GM19328 (cell line): ENCODE results near the gene KRTDAP.
"Not testable (repeated sequence)": the region's sequence is repeated elsewhere in the genome, so short reads cannot be mapped to it uniquely, and the experiment has no call there.

Experiments
- ATAC-seq: cut with Tn5 transposase; IDR thresholded peaks from one replicate; pipeline ENCODE4 v1.9.1; 2021; ENCODE audit warnings: mild to moderate bottlenecking, moderate library complexity; ENCODE audit not compliant: unreplicated experiment

The KRTDAP gene

GRCh38 chr19:35487656-35488182 is 2.5 kb downstream of the KRTDAP start:
- no peak for ATAC-seq

DNA sequence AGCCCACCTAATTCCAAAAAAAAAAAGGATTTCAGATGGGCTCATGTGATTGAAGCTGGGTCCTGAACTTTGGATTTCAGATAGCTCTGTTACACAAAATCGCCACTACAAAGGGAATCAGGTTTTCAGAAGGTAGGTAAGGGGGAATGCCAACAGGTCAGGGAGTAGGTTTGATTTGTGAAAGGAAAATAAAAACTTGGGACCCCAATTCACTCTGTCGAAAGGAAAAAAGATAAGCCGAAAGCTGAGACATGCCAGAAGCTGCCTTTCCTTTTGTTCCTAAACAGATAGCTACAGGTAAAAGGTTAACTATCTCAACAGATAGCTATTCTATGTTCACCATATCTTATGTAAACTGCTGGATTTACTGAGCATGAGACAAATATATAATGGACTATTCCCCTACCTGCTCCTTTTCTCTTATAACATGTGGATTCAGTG is 4.0 kb downstream of the KRTDAP start:
- no peak for ATAC-seq

DNA sequence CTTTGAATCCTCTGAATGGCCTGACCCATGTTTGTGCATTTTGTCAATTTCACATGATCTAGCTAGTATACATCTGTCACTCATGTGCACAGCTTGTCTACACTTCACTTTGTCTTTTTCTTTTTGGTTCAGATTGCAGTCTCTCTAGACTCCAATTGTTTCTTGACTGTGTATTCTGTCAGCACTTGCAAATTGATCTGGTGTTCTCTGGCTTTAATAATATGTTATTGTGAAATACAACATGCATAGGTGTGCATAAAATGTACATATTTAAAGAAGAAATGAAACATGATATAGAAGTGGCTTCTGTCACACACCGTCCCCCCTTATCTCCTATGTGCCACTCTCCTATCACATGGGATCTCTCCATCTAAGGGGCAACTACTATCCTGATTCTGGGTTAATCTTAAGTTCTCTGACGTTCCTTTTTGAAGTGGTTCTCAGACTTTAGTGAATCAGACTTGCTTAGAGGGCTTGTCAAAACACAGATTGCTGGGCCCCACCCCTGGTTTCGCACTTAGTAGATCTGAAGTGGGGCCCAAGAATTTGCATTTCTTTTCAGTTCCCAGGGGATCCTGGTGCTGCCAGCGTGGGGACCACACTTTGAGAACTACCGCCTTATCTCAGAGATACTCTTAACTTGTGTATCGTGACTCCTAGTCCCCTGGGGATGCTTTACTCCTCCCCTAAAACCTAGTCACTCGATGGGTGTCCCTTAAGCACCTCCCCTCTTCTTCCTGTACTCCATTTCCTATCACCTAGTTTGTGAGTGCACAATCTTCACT is 5.8 kb downstream of the KRTDAP start:
- no peak for ATAC-seq

- ATAC-seq: no peak
Observed at GRCh38 chr19:35483089-35483488, 7.2 kb downstream of the KRTDAP start.

- no peak for ATAC-seq
Observed at GRCh38 chr19:35478794-35479677, 11.2 kb downstream of the KRTDAP start.

DNA sequence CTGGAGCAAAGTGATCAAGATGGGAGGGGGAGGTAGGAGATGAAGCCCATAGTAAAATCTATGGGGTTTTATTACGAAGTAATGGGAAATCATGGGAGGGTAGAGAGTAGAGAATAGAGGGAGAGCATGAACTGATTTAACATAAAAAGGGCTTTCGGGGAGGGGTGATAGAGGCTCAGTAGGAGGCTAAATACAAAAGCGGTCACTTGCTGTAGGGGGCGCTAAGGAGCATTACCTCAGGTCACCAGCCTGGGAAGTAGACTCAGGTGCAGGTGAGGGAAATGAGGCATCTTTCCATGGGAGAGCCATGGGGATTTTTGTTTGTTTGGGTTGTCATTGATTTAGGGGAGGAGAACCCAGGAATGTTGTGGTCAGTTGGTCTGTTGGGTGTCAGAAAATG is 14.1 kb downstream of the KRTDAP start:
- ATAC-seq: no peak

DNA sequence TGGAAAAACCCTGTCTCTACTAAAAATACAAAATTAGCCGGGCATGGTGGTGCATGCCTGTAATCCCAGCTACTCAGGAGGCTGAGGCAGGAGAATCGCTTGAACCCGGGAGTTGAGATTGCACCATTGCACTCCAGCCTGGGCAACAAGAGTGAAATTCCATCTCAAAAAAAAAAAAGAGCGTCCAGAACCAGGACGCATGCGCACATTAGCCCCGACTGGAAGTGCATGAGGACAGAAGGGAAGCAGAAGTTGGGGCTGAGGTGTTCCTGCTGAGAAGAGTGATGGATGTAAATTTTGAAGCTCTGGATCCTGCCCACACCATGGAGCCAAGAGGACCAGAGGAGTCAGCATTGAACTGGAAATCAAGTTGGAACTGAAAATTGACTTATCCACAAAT is 15.7 kb downstream of the KRTDAP start:
- not testable (repeated sequence) for ATAC-seq

DNA sequence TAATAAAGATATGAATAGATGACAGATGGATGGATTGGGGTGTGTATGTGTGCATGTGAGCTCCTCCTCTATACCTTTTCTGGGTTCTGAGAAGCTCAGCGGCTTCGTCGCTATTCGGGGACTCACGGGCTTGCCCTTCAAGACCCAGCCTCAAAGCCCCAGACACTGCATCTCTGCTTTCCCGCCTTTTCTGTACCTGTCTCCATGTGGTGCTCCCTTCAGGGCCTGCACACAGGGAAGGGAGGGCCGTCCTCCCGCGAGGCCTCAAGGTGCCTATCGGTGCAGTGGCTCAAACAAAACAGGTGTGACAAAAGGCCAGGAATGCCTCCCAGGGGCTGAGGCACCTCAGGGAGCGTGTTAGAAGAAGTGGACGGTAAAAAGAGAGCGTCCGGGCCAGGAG is 16.2 kb downstream of the KRTDAP start:
- no peak for ATAC-seq

DNA sequence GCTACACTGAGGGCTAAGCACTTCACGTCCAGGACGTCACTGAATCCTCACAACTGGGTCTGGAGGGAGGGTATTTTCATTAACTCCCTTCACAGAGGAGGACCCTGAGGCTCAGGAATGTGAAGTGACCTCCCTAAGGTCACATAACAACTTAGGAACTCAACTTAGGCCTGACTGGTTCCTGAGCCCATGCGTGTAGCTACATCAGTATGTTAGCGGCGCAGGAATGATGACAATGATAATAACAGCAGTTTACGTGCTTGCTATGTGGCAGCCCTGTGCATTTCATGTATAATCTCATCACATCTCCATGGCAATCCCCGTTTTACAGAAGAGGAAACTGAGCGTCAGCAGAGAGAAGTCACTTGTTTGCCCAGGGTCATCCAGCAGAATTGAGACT is 18.3 kb downstream of the KRTDAP start:
- ATAC-seq: no peak

DNA sequence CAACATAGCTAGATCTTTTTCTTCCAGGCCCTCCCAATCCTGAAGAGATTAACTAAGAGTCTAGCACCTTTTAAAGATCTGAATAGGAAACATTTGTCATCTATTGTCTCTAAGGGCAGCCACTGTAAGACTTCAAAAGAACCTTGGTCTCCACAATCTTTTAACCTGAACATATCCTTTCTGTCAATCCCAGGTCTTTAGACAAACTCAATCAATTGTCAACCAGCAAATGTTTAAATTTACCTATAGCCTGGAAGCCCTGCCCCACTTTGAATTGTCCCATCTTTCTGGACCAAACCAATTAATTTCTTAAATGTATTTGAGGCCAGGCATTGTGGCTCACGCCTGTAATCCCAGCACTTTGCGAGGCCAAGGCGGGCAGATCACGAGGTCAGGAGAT is 19.2 kb downstream of the KRTDAP start:
- not testable (repeated sequence) for ATAC-seq

- ATAC-seq: no peak
Observed at GRCh38 chr19:35470128-35470527, 20.1 kb downstream of the KRTDAP start.

- no peak for ATAC-seq
Observed at GRCh38 chr19:35468637-35469036, 21.6 kb downstream of the KRTDAP start.

DNA sequence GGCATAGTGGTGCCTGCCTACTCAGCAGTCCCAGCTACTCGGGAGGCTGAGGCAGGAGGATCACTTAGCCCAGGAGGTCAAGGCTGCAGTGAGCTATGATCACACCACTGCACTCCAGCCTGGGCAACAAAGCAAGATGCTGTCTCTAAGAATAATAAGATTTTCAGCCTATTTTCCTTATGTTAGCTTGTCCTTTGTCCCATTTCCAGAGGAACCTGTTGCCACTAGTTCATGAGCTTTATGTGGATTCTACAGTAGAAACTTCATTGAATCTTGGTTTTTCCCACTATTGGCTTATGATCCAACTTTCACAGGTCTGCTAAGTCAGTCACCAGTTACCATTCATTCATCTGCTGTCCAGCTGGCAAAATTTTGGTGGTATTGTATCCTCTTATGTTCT is 24.0 kb downstream of the KRTDAP start:
- ATAC-seq: no peak

DNA sequence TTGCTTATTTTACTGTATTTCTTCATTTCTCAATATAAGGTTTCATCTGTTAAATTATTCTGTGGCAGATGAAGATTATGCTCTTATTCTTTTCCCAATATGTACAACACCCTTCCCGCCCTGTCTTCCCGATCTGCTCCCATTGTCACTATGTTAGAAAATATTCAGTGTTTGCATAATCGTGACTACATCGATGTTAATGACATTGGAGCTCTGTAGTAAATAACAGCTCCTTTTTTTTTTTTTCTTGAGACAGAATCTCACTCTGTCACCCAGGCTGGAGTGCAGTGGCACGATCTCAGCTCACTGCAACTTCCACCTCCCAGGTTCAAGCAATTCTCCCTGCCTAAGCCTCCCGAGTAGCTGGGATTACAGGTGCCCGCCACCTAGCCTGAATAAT is 27.3 kb downstream of the KRTDAP start:
- not testable (repeated sequence) for ATAC-seq

- no peak for ATAC-seq
Observed at GRCh38 chr19:35462476-35462953, 27.7 kb downstream of the KRTDAP start.

DNA sequence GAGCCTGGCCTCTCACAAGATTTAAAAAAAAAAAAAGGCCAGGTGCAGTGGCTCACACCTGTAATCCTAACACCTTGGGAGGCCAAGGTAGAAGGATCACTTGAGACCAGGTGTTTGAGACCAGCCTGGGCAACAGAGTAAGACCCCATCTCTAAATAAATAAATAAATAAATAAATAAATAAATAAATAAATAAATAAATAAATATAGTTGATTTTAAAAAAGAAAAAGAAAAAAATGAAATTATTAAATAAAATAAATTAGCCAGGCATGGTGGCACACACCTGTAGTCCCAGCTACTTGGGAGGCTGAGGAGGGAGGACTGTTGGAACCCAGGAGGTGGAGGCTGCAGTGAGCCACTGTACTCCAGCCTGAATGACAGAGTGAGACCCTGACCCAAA is 28.5 kb downstream of the KRTDAP start:
- not testable (repeated sequence) for ATAC-seq

GRCh38 chr19:35461060-35461459 is 29.2 kb downstream of the KRTDAP start:
- no peak for ATAC-seq

- ATAC-seq: no peak
Observed at GRCh38 chr19:35460608-35461007, 29.7 kb downstream of the KRTDAP start.

GRCh38 chr19:35459414-35460082 is 30.7 kb downstream of the KRTDAP start:
- ATAC-seq: no peak

DNA sequence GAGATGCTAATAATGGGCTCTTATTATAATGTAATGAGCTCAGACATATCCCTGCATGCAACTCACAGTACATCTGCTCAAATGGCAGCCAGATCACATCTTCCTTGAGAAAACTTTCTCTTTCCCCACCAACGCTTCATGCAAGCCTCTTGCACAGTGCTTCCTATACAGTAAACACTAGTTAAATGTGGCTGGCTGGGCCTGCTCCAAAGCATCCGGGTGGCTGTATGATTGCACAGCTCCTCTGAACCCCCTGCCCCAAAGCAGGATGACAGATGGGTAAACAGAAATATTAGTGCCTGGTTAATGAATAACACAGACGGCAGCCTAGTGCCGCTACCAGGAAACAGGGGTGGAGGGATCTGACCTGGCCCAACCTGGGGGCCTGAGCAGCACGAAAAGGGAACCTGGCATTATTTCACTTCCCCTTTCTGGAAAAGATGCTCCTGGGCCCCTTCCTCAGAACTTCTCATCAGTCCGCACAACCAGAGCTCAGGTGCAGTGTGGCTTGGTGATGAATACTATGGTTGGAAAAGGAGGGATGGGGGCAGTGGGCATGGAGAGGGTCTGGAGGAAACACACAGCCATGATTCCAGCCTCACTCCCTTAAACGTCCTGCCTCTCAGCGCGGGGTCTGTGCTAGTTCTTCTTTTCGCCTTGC is 31.4 kb downstream of the KRTDAP start:
- no peak for ATAC-seq

DNA sequence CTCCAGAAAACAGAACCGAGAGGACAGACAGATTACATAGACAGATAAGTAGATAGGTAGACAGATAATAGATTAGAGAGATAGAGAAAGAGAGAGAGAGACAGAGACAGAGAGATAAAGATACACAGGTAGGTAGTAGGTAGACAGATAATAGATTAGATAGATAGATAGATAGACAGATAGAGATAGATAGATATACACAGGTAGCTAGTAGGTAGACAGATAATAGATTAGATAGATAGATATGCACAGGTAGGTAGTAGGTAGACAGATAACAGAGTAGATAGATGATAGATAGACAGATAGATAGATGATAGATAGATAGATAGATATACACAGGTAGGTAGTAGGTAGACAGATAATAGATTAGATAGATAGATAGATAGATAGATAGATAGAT is 32.1 kb downstream of the KRTDAP start:
- no peak for ATAC-seq
